Activated CD4-positive, alpha-beta T cell treated with anti-CD3 and anti-CD28 coated beads for 36 hours (primary cell): ENCODE measurements around the gene FLT4. TPM values are rescaled to one million over a fixed set of nuclear protein-coding genes. Genes with fewer than 3 reads are reported as not detected.

ENCODE experiments used
- ATAC-seq: fragments of 200-7000 bp; cut with Tn5 transposase; one replicate; pipeline ENCODE4 v1.10.0; 2021; ENCODE audit warnings: mild to moderate bottlenecking, moderate library complexity
- CTCF ChIA-PET: fragments of 350-600 bp; sonication (Branson Sonifier 250); formaldehyde crosslinking; loops from one replicate; lab custom pipeline; 2021; ENCODE audit warnings: antibody characterized with exemption; lab: Charles Lee
- POLR2A ChIA-PET: fragments of 350-600 bp; sonication (Branson Sonifier 250); formaldehyde crosslinking; loops from one replicate; lab custom pipeline; 2021; ENCODE audit warnings: antibody characterized with exemption, inconsistent platforms; lab: Charles Lee
- DNase-seq: peaks from one replicate; pipeline ENCODE4 v3.0.0-alpha.2; 2020
- H3K27ac Mint-ChIP-seq: one replicate; pipeline ENCODE4 v1.8.0; 2021; ENCODE audit warnings: mixed read lengths
- H3K27me3 Mint-ChIP-seq: one replicate; pipeline ENCODE4 v1.8.0; 2021; ENCODE audit warnings: mixed read lengths
- H3K36me3 Mint-ChIP-seq: one replicate; pipeline ENCODE4 v1.8.0; 2021; ENCODE audit warnings: low read depth, mixed read lengths
- H3K4me1 Mint-ChIP-seq: one replicate; pipeline ENCODE4 v1.8.0; 2021; ENCODE audit warnings: mixed read lengths
- H3K4me3 Mint-ChIP-seq: one replicate; pipeline ENCODE4 v1.8.0; 2021; ENCODE audit warnings: mild to moderate bottlenecking, moderate library complexity, mixed read lengths
- H3K9me3 Mint-ChIP-seq: one replicate; pipeline ENCODE4 v1.8.0; 2021; ENCODE audit warnings: low read depth, mixed read lengths
- intact Hi-C, 2 experiments: fragments of 100-400 bp; cut with DNase I in 1 of 2; cut with micrococcal nuclease in 1 of 2; formaldehyde crosslinking; loops; one replicate each; pipeline versions ENCODE4 v1.14.2 to v1.15.1; 2022 to 2024; cut with DNase I, micrococcal nuclease
- total RNA-seq, 2 experiments: library from RNA; stranded (reverse); gene quantifications; one replicate each; pipeline ENCODE4 v1.2.3, GENCODE V29; 2021

The FLT4 gene
- total RNA-seq, 2 experiments from 2014 or later = 0.75 to 0.98 TPM

- Mint-ChIP-seq H3K27me3 (peaks cover 5% of the 10 kb centered on the region), H3K4me1 (no peaks in the 10 kb centered on the region), H3K4me3 (no peak overlapping the region), H3K9me3 (no peaks in the 10 kb centered on the region), H3K36me3 (no peaks in the 10 kb centered on the region), H3K27ac (no peak overlapping the region)
- no peak for ATAC-seq
- CTCF ChIA-PET = no interaction called here
- DNase-seq = no peak
- intact Hi-C loops = no loop called here
- POLR2A ChIA-PET = no interaction called here
Observed at GRCh38 chr5:180641566-180641900, 7.9 kb downstream of the FLT4 start.

GRCh38 chr5:180640861-180641565 is 8.4 kb downstream of the FLT4 start:
- intact Hi-C loops = no loop called here
- ATAC-seq (no peak), DNase-seq (no peak)
- no peaks in the 10 kb centered on the region for H3K4me1 Mint-ChIP-seq
- no peaks in the 10 kb centered on the region for H3K36me3 Mint-ChIP-seq
- H3K27me3 Mint-ChIP-seq = peaks cover 3% of the 10 kb centered on the region
- H3K27ac Mint-ChIP-seq = no peak overlapping the region
- CTCF ChIA-PET = no interaction called here
- H3K4me3 Mint-ChIP-seq = no peak overlapping the region
- no peaks in the 10 kb centered on the region for H3K9me3 Mint-ChIP-seq
- POLR2A ChIA-PET = no interaction called here

GRCh38 chr5:180640611-180640860 is 8.9 kb downstream of the FLT4 start:
- Mint-ChIP-seq H3K27ac (no peak overlapping the region), H3K36me3 (no peaks in the 10 kb centered on the region), H3K27me3 (peaks cover 2% of the 10 kb centered on the region), H3K4me1 (no peaks in the 10 kb centered on the region), H3K9me3 (no peaks in the 10 kb centered on the region), H3K4me3 (no peak overlapping the region)
- ATAC-seq (no peak), DNase-seq (no peak)
- ChIA-PET CTCF (no interaction called here), POLR2A (no interaction called here)
- intact Hi-C loops = no loop called here

GRCh38 chr5:180639741-180640610 is 9.4 kb downstream of the FLT4 start:
- Mint-ChIP-seq H3K27ac (no peak overlapping the region), H3K9me3 (no peaks in the 10 kb centered on the region), H3K27me3 (peaks cover 2% of the 10 kb centered on the region), H3K36me3 (no peaks in the 10 kb centered on the region), H3K4me1 (no peaks in the 10 kb centered on the region), H3K4me3 (no peak overlapping the region)
- intact Hi-C loops = no loop called here
- ChIA-PET CTCF (no interaction called here), POLR2A (no interaction called here)
- DNase-seq = no peak
- ATAC-seq = no peak

GRCh38 chr5:180639287-180639686 is 10.1 kb downstream of the FLT4 start:
- Mint-ChIP-seq H3K4me3 (no peak overlapping the region), H3K36me3 (no peaks in the 10 kb centered on the region), H3K27me3 (peaks cover 2% of the 10 kb centered on the region), H3K4me1 (no peaks in the 10 kb centered on the region), H3K9me3 (no peaks in the 10 kb centered on the region), H3K27ac (no peak overlapping the region)
- ChIA-PET POLR2A (no interaction called here), CTCF (no interaction called here)
- DNase-seq (no peak), ATAC-seq (no peak)
- intact Hi-C loops = no loop called here

GRCh38 chr5:180637962-180638680 is 11.3 kb downstream of the FLT4 start:
- intact Hi-C loops = no loop called here
- peaks cover 3% of the 10 kb centered on the region for H3K27me3 Mint-ChIP-seq
- no peak for DNase-seq
- ATAC-seq = no peak
- H3K36me3 Mint-ChIP-seq = no peaks in the 10 kb centered on the region
- no peaks in the 10 kb centered on the region for H3K4me1 Mint-ChIP-seq
- POLR2A ChIA-PET = no interaction called here
- no peaks in the 10 kb centered on the region for H3K9me3 Mint-ChIP-seq
- CTCF ChIA-PET = no interaction called here
- H3K27ac Mint-ChIP-seq = no peak overlapping the region
- H3K4me3 Mint-ChIP-seq = no peak overlapping the region

- no peaks in the 10 kb centered on the region for H3K4me1 Mint-ChIP-seq
- peaks cover 4% of the 10 kb centered on the region for H3K27me3 Mint-ChIP-seq
- intact Hi-C loops = no loop called here
- H3K27ac Mint-ChIP-seq = no peak overlapping the region
- ChIA-PET CTCF (no interaction called here), POLR2A (no interaction called here)
- ATAC-seq (no peak), DNase-seq (peak; percentile 1)
- H3K36me3 Mint-ChIP-seq = no peaks in the 10 kb centered on the region
- no peaks in the 10 kb centered on the region for H3K9me3 Mint-ChIP-seq
- H3K4me3 Mint-ChIP-seq = no peak overlapping the region
Observed at GRCh38 chr5:180636403-180637075, 12.9 kb downstream of the FLT4 start.

- Mint-ChIP-seq H3K4me3 (no peak overlapping the region), H3K36me3 (no peaks in the 10 kb centered on the region), H3K27ac (no peak overlapping the region), H3K27me3 (peaks cover 4% of the 10 kb centered on the region), H3K4me1 (no peaks in the 10 kb centered on the region), H3K9me3 (no peaks in the 10 kb centered on the region)
- ChIA-PET CTCF (no interaction called here), POLR2A (no interaction called here)
- ATAC-seq (no peak), DNase-seq (peak; percentile 2)
- intact Hi-C loops = no loop called here
Observed at GRCh38 chr5:180636016-180636402, 13.4 kb downstream of the FLT4 start.

- Mint-ChIP-seq H3K4me1 (no peaks in the 10 kb centered on the region), H3K27me3 (peaks cover 2% of the 10 kb centered on the region), H3K9me3 (no peaks in the 10 kb centered on the region), H3K36me3 (no peaks in the 10 kb centered on the region), H3K27ac (no peak overlapping the region), H3K4me3 (no peak overlapping the region)
- intact Hi-C loops = no loop called here
- ATAC-seq (no peak), DNase-seq (no peak)
- ChIA-PET POLR2A (interaction anchor here (0.6 kb wide), 1 partner anchor 19 kb away, joined by 3 read pairs; no protein-coding TSS in a partner anchor), CTCF (no interaction called here)
Observed at GRCh38 chr5:180633283-180634177, 15.9 kb downstream of the FLT4 start.

GRCh38 chr5:180632768-180633167 is 16.6 kb downstream of the FLT4 start:
- ATAC-seq (no peak), DNase-seq (no peak)
- Mint-ChIP-seq H3K4me3 (no peak overlapping the region), H3K4me1 (no peaks in the 10 kb centered on the region), H3K27ac (no peak overlapping the region), H3K9me3 (no peaks in the 10 kb centered on the region), H3K36me3 (no peaks in the 10 kb centered on the region), H3K27me3 (peaks cover 2% of the 10 kb centered on the region)
- ChIA-PET POLR2A (interaction anchor here (0.6 kb wide), 1 partner anchor 18 kb away, joined by 3 read pairs; no protein-coding TSS in a partner anchor), CTCF (interaction anchor here (0.7 kb wide), 1 partner anchor 236 kb away, joined by 3 read pairs; no protein-coding TSS in a partner anchor)
- intact Hi-C loops = no loop called here
